ENCODE measurements around the gene SUFU.
A peak's percentile ranks its signal among the peaks of the same experiment; 100 is the strongest.

GRCh38 chr10:102633287-102633686 is 129.5 kb downstream of the SUFU start:
- TF ChIP-seq CTCF (IDR thresholded peaks at IDR 0.05 in 8 of 11, conservative IDR thresholded peaks at IDR 0.05 in 3 of 11) (no peak), POLR2AphosphoS5 (IDR thresholded peaks at IDR 0.05) (peak in 1 of 3 donors; percentile 55)

All from spleen (tissue), 7 donors.